ENCODE results near the gene CLCA2. TPM values are rescaled to one million over a fixed set of nuclear protein-coding genes. Genes with fewer than 3 reads are reported as not detected.

Gene CLCA2
- total RNA-seq, 1 experiment from 2014 or later = 0.07 TPM

- no peaks in the 10 kb centered on the region for H3K4me1 Mint-ChIP-seq (ENCODE audit: low read depth, unreplicated experiment)
- BruUV-seq (replicated peaks) = no TSS peak
- Histone ChIP-seq H3K27me3 (replicated peaks; ENCODE audit: control insufficient read depth, insufficient read depth, low read length) (no peaks in the 10 kb centered on the region), H3K4me1 (no peaks in the 10 kb centered on the region), H3K9me3 (no peaks in the 10 kb centered on the region), H3K4me3 (ENCODE audit: low read depth, low read length) (no peak overlapping the region), H3K36me3 (ENCODE audit: control insufficient read depth, insufficient read depth, low read length) (no peaks in the 10 kb centered on the region)
- H3K36me3 Mint-ChIP-seq (ENCODE audit: insufficient read depth, unreplicated experiment) = no peaks in the 10 kb centered on the region
- H3K27me3 Mint-ChIP-seq (ENCODE audit: insufficient read depth, unreplicated experiment) = no peaks in the 10 kb centered on the region
- TF ChIP-seq CTCF (IDR thresholded peaks at IDR 0.05; ENCODE audit: insufficient read depth in 1 of 2, low read depth in 1 of 2, low read length in 1 of 2, severe bottlenecking in 1 of 2, unreplicated experiment in 1 of 2) = no peak
- H3K27ac Mint-ChIP-seq (ENCODE audit: unreplicated experiment) = no peak overlapping the region
- POLR2A ChIA-PET = no interaction called here
- no peak overlapping the region for H3K4me3 Mint-ChIP-seq (ENCODE audit: unreplicated experiment)
- CTCF ChIA-PET = no interaction called here
- intact Hi-C loops (cut with micrococcal nuclease; ENCODE audit: unreplicated experiment) = no loop called here
- DNase-seq = no peak
- H3K9me3 Mint-ChIP-seq (ENCODE audit: unreplicated experiment) = no peaks in the 10 kb centered on the region
Measured at GRCh38 chr1:86416343-86416742, 7.6 kb upstream of the CLCA2 start.

GRCh38 chr1:86419277-86419903, 4.6 kb upstream of the CLCA2 start:
- CTCF ChIA-PET = interaction anchor here (0.6 kb wide), 1 partner anchor 358 kb away, joined by 3 read pairs; no protein-coding TSS in a partner anchor
- DNase-seq = peak in 1 of 2 experiments; percentile 19

GRCh38 chr1:86421601-86422280, 2.2 kb upstream of the CLCA2 start:
- no peak overlapping the region for H3K4me3 ChIP-seq (ENCODE audit: low read depth, low read length)
- no peak overlapping the region for H3K4me3 Mint-ChIP-seq (ENCODE audit: unreplicated experiment)
- no peaks in the 10 kb centered on the region for H3K9me3 Mint-ChIP-seq (ENCODE audit: unreplicated experiment)
- no peaks in the 10 kb centered on the region for H3K27me3 ChIP-seq (replicated peaks; ENCODE audit: control insufficient read depth, insufficient read depth, low read length)
- H3K36me3 Mint-ChIP-seq (ENCODE audit: insufficient read depth, unreplicated experiment) = no peaks in the 10 kb centered on the region
- no peak for TF ChIP-seq CTCF (IDR thresholded peaks at IDR 0.05; ENCODE audit: insufficient read depth in 1 of 2, low read depth in 1 of 2, low read length in 1 of 2, severe bottlenecking in 1 of 2, unreplicated experiment in 1 of 2)
- H3K4me1 ChIP-seq = no peaks in the 10 kb centered on the region
- no peaks in the 10 kb centered on the region for H3K36me3 ChIP-seq (ENCODE audit: control insufficient read depth, insufficient read depth, low read length)
- intact Hi-C loops (cut with micrococcal nuclease; ENCODE audit: unreplicated experiment) = no loop called here
- ChIA-PET POLR2A (no interaction called here), CTCF (no interaction called here)
- no peaks in the 10 kb centered on the region for H3K9me3 ChIP-seq
- H3K4me1 Mint-ChIP-seq (ENCODE audit: low read depth, unreplicated experiment) = no peaks in the 10 kb centered on the region
- no peak for DNase-seq
- BruUV-seq (replicated peaks) = no TSS peak
- H3K27me3 Mint-ChIP-seq (ENCODE audit: insufficient read depth, unreplicated experiment) = peaks cover 3% of the 10 kb centered on the region
- H3K27ac Mint-ChIP-seq (ENCODE audit: unreplicated experiment) = no peak overlapping the region

More at GRCh38 chr1:86419277-86419903, 4.6 kb upstream of the CLCA2 start:
- no peaks in the 10 kb centered on the region for H3K36me3 ChIP-seq (ENCODE audit: control insufficient read depth, insufficient read depth, low read length)
- Mint-ChIP-seq H3K4me1 (ENCODE audit: low read depth, unreplicated experiment) (no peaks in the 10 kb centered on the region), H3K27me3 (ENCODE audit: insufficient read depth, unreplicated experiment) (no peaks in the 10 kb centered on the region), H3K36me3 (ENCODE audit: insufficient read depth, unreplicated experiment) (no peaks in the 10 kb centered on the region), H3K4me3 (ENCODE audit: unreplicated experiment) (no peak overlapping the region), H3K27ac (ENCODE audit: unreplicated experiment) (no peak overlapping the region), H3K9me3 (ENCODE audit: unreplicated experiment) (no peaks in the 10 kb centered on the region)
- POLR2A ChIA-PET = no interaction called here
- no peaks in the 10 kb centered on the region for H3K9me3 ChIP-seq
- TF ChIP-seq CTCF (IDR thresholded peaks at IDR 0.05; ENCODE audit: insufficient read depth in 1 of 2, low read depth in 1 of 2, low read length in 1 of 2, severe bottlenecking in 1 of 2, unreplicated experiment in 1 of 2) = peak; percentile 11 to 48
- H3K4me3 ChIP-seq (ENCODE audit: low read depth, low read length) = no peak overlapping the region
- H3K4me1 ChIP-seq = no peaks in the 10 kb centered on the region
- BruUV-seq (replicated peaks) = no TSS peak
- intact Hi-C loops (cut with micrococcal nuclease; ENCODE audit: unreplicated experiment) = loop anchor here (2.0 kb wide), 1 partner anchor 83 kb away; no protein-coding TSS in a partner anchor
- no peaks in the 10 kb centered on the region for H3K27me3 ChIP-seq (replicated peaks; ENCODE audit: control insufficient read depth, insufficient read depth, low read length)
